ENCODE data around the gene PTHLH. TPM values are rescaled to one million over a fixed set of nuclear protein-coding genes. Genes with fewer than 3 reads are reported as not detected.

Gene PTHLH
- total RNA-seq, 3 donors from 2014 or later (not counting 1 experiment from before 2014, with no cell fraction given), result not detected

DNA sequence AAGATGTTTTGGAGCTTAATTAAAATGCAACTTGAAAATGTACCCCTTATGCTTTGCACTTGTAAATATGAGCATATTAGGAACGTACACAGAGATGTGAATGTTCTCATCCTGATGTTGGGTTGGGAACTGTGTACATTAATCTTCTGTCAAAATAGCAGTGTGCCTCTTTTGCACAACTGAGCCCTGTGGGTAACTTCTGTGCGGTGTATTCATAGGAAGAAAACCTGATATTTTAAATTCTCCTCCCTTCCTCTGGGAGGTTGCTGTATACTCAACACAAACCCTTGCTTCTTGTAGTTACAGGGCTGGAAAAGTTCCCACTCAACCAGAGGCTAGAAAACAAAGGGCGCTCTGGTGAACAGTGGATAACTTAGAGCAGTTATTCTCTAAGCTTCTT, 18.7 kb downstream of the PTHLH start:
- Histone ChIP-seq H3K27ac (ENCODE audit: low read length) (no peak overlapping the region), H3K9me3 (ENCODE audit: control insufficient read depth, insufficient read depth, low read length) (no peaks in the 10 kb centered on the region), H3K4me3 (ENCODE audit: low read length) (no peak overlapping the region), H3K4me1 (ENCODE audit: control insufficient read depth, insufficient read depth, low read length) (no peaks in the 10 kb centered on the region), H3K36me3 (ENCODE audit: control insufficient read depth, insufficient read depth, low read length) (no peaks in the 10 kb centered on the region), H3K27me3 (ENCODE audit: control insufficient read depth, insufficient read depth, low read length) (no peaks in the 10 kb centered on the region)
- Mint-ChIP-seq H3K27me3 (ENCODE audit: low read depth in 2 of 2) (peaks cover 11 to 17% of the 10 kb centered on the region in 2 donors), H3K27ac (no peak overlapping the region), H3K36me3 (no peaks in the 10 kb centered on the region), H3K4me3 (no peak overlapping the region), H3K4me1 (no peaks in the 10 kb centered on the region), H3K9me3 (no peaks in the 10 kb centered on the region)
- WGBS (ENCODE audit: insufficient coverage), result 88% methylated on average over 3 of the region's 3 CpGs
- ATAC-seq (no peak), DNase-seq (no peak)
- intact Hi-C loops (cut with micrococcal nuclease), result no loop called here
- TF ChIP-seq, protein P1, sequence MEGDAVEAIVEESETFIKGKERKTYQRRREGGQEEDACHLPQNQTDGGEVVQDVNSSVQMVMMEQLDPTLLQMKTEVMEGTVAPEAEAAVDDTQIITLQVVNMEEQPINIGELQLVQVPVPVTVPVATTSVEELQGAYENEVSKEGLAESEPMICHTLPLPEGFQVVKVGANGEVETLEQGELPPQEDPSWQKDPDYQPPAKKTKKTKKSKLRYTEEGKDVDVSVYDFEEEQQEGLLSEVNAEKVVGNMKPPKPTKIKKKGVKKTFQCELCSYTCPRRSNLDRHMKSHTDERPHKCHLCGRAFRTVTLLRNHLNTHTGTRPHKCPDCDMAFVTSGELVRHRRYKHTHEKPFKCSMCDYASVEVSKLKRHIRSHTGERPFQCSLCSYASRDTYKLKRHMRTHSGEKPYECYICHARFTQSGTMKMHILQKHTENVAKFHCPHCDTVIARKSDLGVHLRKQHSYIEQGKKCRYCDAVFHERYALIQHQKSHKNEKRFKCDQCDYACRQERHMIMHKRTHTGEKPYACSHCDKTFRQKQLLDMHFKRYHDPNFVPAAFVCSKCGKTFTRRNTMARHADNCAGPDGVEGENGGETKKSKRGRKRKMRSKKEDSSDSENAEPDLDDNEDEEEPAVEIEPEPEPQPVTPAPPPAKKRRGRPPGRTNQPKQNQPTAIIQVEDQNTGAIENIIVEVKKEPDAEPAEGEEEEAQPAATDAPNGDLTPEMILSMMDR (IDR thresholded peaks at IDR 0.05), result no peak

DNA sequence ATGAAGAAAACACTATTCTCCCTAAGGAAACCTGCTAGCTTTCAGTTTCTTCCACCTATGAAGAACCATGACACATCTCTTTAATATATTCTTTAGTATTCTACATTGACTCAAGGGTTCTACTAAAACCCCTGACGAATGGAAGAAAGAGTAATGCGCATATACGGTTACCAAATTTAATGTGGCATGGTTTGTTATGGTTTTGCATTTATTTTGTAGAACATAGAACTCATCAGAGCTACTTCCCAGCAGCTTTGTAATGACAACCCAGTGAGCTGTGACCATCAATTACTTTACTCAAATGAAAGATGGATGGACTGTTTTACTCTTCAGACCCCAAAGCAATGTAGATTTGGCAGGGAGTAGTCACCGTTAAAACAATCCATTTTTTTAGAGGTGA, 19.2 kb downstream of the PTHLH start:
- no peaks in the 10 kb centered on the region for H3K36me3 ChIP-seq (ENCODE audit: control insufficient read depth, insufficient read depth, low read length)
- H3K4me1 Mint-ChIP-seq, result no peaks in the 10 kb centered on the region
- intact Hi-C loops (cut with micrococcal nuclease), result no loop called here
- H3K4me3 Mint-ChIP-seq, result no peak overlapping the region
- no peak overlapping the region for H3K27ac Mint-ChIP-seq
- DNase-seq (no peak), ATAC-seq (no peak)
- no peak overlapping the region for H3K4me3 ChIP-seq (ENCODE audit: low read length)
- no peaks in the 10 kb centered on the region for H3K36me3 Mint-ChIP-seq
- H3K9me3 ChIP-seq (ENCODE audit: control insufficient read depth, insufficient read depth, low read length), result no peaks in the 10 kb centered on the region
- TF ChIP-seq, protein P1 (IDR thresholded peaks at IDR 0.05), result no peak
- WGBS (ENCODE audit: insufficient coverage), result 95% methylated on average over 4 of the region's 4 CpGs
- H3K27ac ChIP-seq (ENCODE audit: low read length), result no peak overlapping the region
- H3K4me1 ChIP-seq (ENCODE audit: control insufficient read depth, insufficient read depth, low read length), result no peaks in the 10 kb centered on the region
- H3K27me3 ChIP-seq (ENCODE audit: control insufficient read depth, insufficient read depth, low read length), result no peaks in the 10 kb centered on the region
- H3K27me3 Mint-ChIP-seq (ENCODE audit: low read depth in 2 of 2), result peaks cover 6 to 13% of the 10 kb centered on the region in 2 donors
- H3K9me3 Mint-ChIP-seq, result no peaks in the 10 kb centered on the region

DNA sequence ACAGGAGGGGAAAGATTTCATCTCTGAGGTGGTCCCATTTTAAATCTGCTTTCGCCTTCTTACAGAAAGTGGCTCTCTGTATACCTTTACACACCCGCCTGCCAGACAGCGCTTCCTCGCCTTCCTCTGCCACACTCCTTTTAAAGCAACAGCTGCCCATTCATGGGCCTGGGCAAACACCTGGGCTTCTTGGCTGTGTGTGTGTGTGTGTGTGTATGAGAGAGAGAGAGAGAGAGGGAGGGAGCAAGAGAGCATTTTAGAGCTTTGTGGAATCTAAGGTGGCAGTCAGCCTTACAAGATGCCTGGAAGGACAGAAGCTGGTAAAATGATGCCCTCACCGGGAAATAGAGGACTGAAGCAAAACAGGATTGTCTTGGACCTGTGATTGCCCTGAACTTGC, 20.0 kb downstream of the PTHLH start:
- TF ChIP-seq, protein P1 (IDR thresholded peaks at IDR 0.05), result no peak
- peaks cover 5 to 9% of the 10 kb centered on the region in 2 donors for H3K27me3 Mint-ChIP-seq (ENCODE audit: low read depth in 2 of 2)
- H3K9me3 Mint-ChIP-seq, result no peaks in the 10 kb centered on the region
- no peak overlapping the region for H3K4me3 ChIP-seq (ENCODE audit: low read length)
- intact Hi-C loops (cut with micrococcal nuclease), result no loop called here
- no peak for DNase-seq
- H3K4me1 Mint-ChIP-seq, result no peaks in the 10 kb centered on the region
- no peaks in the 10 kb centered on the region for H3K4me1 ChIP-seq (ENCODE audit: control insufficient read depth, insufficient read depth, low read length)
- no peak overlapping the region for H3K27ac Mint-ChIP-seq
- H3K36me3 Mint-ChIP-seq, result no peaks in the 10 kb centered on the region
- no peaks in the 10 kb centered on the region for H3K27me3 ChIP-seq (ENCODE audit: control insufficient read depth, insufficient read depth, low read length)
- H3K36me3 ChIP-seq (ENCODE audit: control insufficient read depth, insufficient read depth, low read length), result no peaks in the 10 kb centered on the region
- no peak overlapping the region for H3K27ac ChIP-seq (ENCODE audit: low read length)
- no peaks in the 10 kb centered on the region for H3K9me3 ChIP-seq (ENCODE audit: control insufficient read depth, insufficient read depth, low read length)
- no peak overlapping the region for H3K4me3 Mint-ChIP-seq
- 87% methylated on average over 5 of the region's 5 CpGs for WGBS (ENCODE audit: insufficient coverage)
- no peak for ATAC-seq

DNA sequence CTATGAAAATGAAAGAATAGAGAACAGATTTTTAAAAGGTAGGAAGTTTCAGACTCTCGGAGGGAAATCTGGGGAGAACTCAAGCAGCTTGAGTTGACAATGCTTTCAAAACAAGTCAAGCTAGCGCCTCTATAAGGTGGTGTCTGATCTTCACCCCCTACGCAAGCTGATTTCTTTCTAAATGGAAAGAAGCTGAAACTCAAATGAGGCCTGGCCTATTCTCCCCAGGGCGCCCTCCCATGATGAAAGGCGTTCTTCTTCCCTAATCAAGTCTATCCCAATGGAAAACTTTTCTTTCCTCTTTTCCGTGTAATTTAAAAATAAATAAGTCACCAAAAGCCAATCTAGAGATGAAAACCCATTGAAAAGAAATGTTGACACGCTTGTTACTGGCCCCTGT, 20.6 kb downstream of the PTHLH start:
- no peaks in the 10 kb centered on the region for H3K36me3 ChIP-seq (ENCODE audit: control insufficient read depth, insufficient read depth, low read length)
- H3K27ac ChIP-seq (ENCODE audit: low read length), result no peak overlapping the region
- DNase-seq (no peak), ATAC-seq (no peak)
- H3K9me3 Mint-ChIP-seq, result no peaks in the 10 kb centered on the region
- H3K9me3 ChIP-seq (ENCODE audit: control insufficient read depth, insufficient read depth, low read length), result no peaks in the 10 kb centered on the region
- H3K27me3 ChIP-seq (ENCODE audit: control insufficient read depth, insufficient read depth, low read length), result no peaks in the 10 kb centered on the region
- WGBS (ENCODE audit: insufficient coverage), result 86% methylated on average over 7 of the region's 7 CpGs
- no peak overlapping the region for H3K4me3 ChIP-seq (ENCODE audit: low read length)
- H3K36me3 Mint-ChIP-seq, result no peaks in the 10 kb centered on the region
- H3K4me1 ChIP-seq (ENCODE audit: control insufficient read depth, insufficient read depth, low read length), result no peaks in the 10 kb centered on the region
- no peak overlapping the region for H3K27ac Mint-ChIP-seq
- intact Hi-C loops (cut with micrococcal nuclease), result no loop called here
- H3K4me1 Mint-ChIP-seq, result no peaks in the 10 kb centered on the region
- no peak overlapping the region for H3K4me3 Mint-ChIP-seq
- peaks cover 5 to 9% of the 10 kb centered on the region in 2 donors for H3K27me3 Mint-ChIP-seq (ENCODE audit: low read depth in 2 of 2)
- TF ChIP-seq, protein P1 (IDR thresholded peaks at IDR 0.05), result no peak
